Activated B cell treated with CpG ODN at 0.5 μM for 24 hours (primary cell): ENCODE measurements around the gene MYB. TPM values are rescaled to one million over a fixed set of nuclear protein-coding genes. Genes with fewer than 3 reads are reported as not detected.

Experiments used
- ATAC-seq: fragments of 200-7000 bp; cut with Tn5 transposase; one replicate; pipeline ENCODE4 v1.10.0; 2021; ENCODE audit warnings: low read depth, mild to moderate bottlenecking, moderate library complexity
- CTCF ChIA-PET: fragments of 350-600 bp; sonication (Branson Sonifier 250); formaldehyde crosslinking; loops from one replicate; lab custom pipeline; 2021; ENCODE audit warnings: antibody characterized with exemption; lab: Charles Lee
- POLR2A ChIA-PET: fragments of 350-600 bp; sonication (Branson Sonifier 250); formaldehyde crosslinking; loops from one replicate; lab custom pipeline; 2021; ENCODE audit warnings: antibody characterized with exemption; lab: Charles Lee
- DNase-seq: peaks from one replicate; pipeline ENCODE4 v3.0.0; 2022
- H3K27ac Mint-ChIP-seq: one replicate; pipeline ENCODE4 v1.8.0; 2020; ENCODE audit warnings: mixed read lengths
- H3K27me3 Mint-ChIP-seq: one replicate; pipeline ENCODE4 v1.8.0; 2021; ENCODE audit warnings: mixed read lengths
- H3K36me3 Mint-ChIP-seq: one replicate; pipeline ENCODE4 v1.8.0; 2021; ENCODE audit warnings: low read depth, mixed read lengths
- H3K4me1 Mint-ChIP-seq: one replicate; pipeline ENCODE4 v1.8.0; 2021; ENCODE audit warnings: mixed read lengths
- H3K4me3 Mint-ChIP-seq: one replicate; pipeline ENCODE4 v1.8.0; 2020; ENCODE audit warnings: mild to moderate bottlenecking, mixed read lengths
- H3K9me3 Mint-ChIP-seq: one replicate; pipeline ENCODE4 v1.8.0; 2020; ENCODE audit warnings: mixed read lengths
- CTCF ChIP-seq: fragments of 200-600 bp; IDR thresholded peaks from one replicate; pipeline ENCODE4 v1.8.0; 2022; ENCODE audit warnings: antibody characterized with exemption, mild to moderate bottlenecking
- intact Hi-C: fragments of 100-400 bp; cut with micrococcal nuclease; formaldehyde crosslinking; loops from one replicate; pipeline ENCODE4 v1.15.1; 2024
- total RNA-seq: library from RNA; stranded (reverse); gene quantifications from 2 replicates; pipeline ENCODE4 v1.2.3, GENCODE V29; 2022

Gene MYB
- total RNA-seq, 1 donor from 2014 or later = 3.2 TPM

- no peak for TF ChIP-seq CTCF
- no peaks in the 10 kb centered on the region for H3K9me3 Mint-ChIP-seq
- no peaks in the 10 kb centered on the region for H3K27me3 Mint-ChIP-seq
- CTCF ChIA-PET = no interaction called here
- POLR2A ChIA-PET = interaction anchor here (0.8 kb wide), 1 partner anchor 52 kb away, joined by 3 read pairs; no protein-coding TSS in a partner anchor
- intact Hi-C loops = no loop called here
- no peak for ATAC-seq
- no peak overlapping the region for H3K27ac Mint-ChIP-seq
- H3K4me3 Mint-ChIP-seq = no peak overlapping the region
- DNase-seq = no peak
- H3K4me1 Mint-ChIP-seq = peaks cover 13% of the 10 kb centered on the region
- no peaks in the 10 kb centered on the region for H3K36me3 Mint-ChIP-seq
Observed at GRCh38 chr6:135219346-135219745, 38.2 kb downstream of the MYB start.

GRCh38 chr6:135221042-135221441 lies 39.9 kb downstream of the MYB start:
- ChIA-PET POLR2A (interaction anchor here (0.6 kb wide), 1 partner anchor 27 kb away, joined by 3 read pairs; no protein-coding TSS in a partner anchor), CTCF (no interaction called here)
- ATAC-seq = no peak
- no peaks in the 10 kb centered on the region for H3K9me3 Mint-ChIP-seq
- intact Hi-C loops = no loop called here
- no peaks in the 10 kb centered on the region for H3K27me3 Mint-ChIP-seq
- H3K36me3 Mint-ChIP-seq = no peaks in the 10 kb centered on the region
- no peak for TF ChIP-seq CTCF
- H3K27ac Mint-ChIP-seq = no peak overlapping the region
- no peak for DNase-seq
- peaks cover 15% of the 10 kb centered on the region for H3K4me1 Mint-ChIP-seq
- no peak overlapping the region for H3K4me3 Mint-ChIP-seq

- intact Hi-C loops = no loop called here
- POLR2A ChIA-PET = interaction anchor here (0.6 kb wide), 1 partner anchor 28 kb away, joined by 3 read pairs; no protein-coding TSS in a partner anchor
- H3K27ac Mint-ChIP-seq = no peak overlapping the region
- peaks cover 17% of the 10 kb centered on the region for H3K4me1 Mint-ChIP-seq
- DNase-seq (no peak), ATAC-seq (no peak)
- CTCF ChIA-PET = no interaction called here
- no peaks in the 10 kb centered on the region for H3K36me3 Mint-ChIP-seq
- H3K9me3 Mint-ChIP-seq = no peaks in the 10 kb centered on the region
- no peak for TF ChIP-seq CTCF
- H3K4me3 Mint-ChIP-seq = no peak overlapping the region
- no peaks in the 10 kb centered on the region for H3K27me3 Mint-ChIP-seq
Observed at GRCh38 chr6:135221505-135221904, 40.4 kb downstream of the MYB start.

- TF ChIP-seq CTCF = no peak
- no peak for DNase-seq
- no peaks in the 10 kb centered on the region for H3K9me3 Mint-ChIP-seq
- no peak overlapping the region for H3K27ac Mint-ChIP-seq
- H3K4me3 Mint-ChIP-seq = no peak overlapping the region
- peaks cover 25% of the 10 kb centered on the region for H3K4me1 Mint-ChIP-seq
- CTCF ChIA-PET = no interaction called here
- no peak for ATAC-seq
- intact Hi-C loops = no loop called here
- no peaks in the 10 kb centered on the region for H3K36me3 Mint-ChIP-seq
- no peaks in the 10 kb centered on the region for H3K27me3 Mint-ChIP-seq
- POLR2A ChIA-PET = no interaction called here
Observed at GRCh38 chr6:135222623-135223022, 41.5 kb downstream of the MYB start.

GRCh38 chr6:135224037-135224647 lies 43.0 kb downstream of the MYB start:
- intact Hi-C loops = no loop called here
- peak overlapping the region; percentile 30 for H3K27ac Mint-ChIP-seq
- peak overlapping the region; percentile 69 for H3K4me3 Mint-ChIP-seq
- ATAC-seq = no peak
- no peaks in the 10 kb centered on the region for H3K9me3 Mint-ChIP-seq
- ChIA-PET CTCF (no interaction called here), POLR2A (no interaction called here)
- peaks cover 25% of the 10 kb centered on the region for H3K4me1 Mint-ChIP-seq
- no peak for TF ChIP-seq CTCF
- DNase-seq = no peak
- H3K36me3 Mint-ChIP-seq = no peaks in the 10 kb centered on the region
- H3K27me3 Mint-ChIP-seq = no peaks in the 10 kb centered on the region
